Limb (tissue), 2 donors: ENCODE data around the gene AP1M1.
"Not testable (repeated sequence)": the region's sequence is repeated elsewhere in the genome, so short reads cannot be mapped to it uniquely, and the experiment has no call there.

Source experiments
- DNase-seq, 2 donors: peaks; one replicate each; pipeline ENCODE4 v3.0.0-alpha.2; 2016; ENCODE audit errors: extremely low spot score in 2 of 2

Gene AP1M1

DNA sequence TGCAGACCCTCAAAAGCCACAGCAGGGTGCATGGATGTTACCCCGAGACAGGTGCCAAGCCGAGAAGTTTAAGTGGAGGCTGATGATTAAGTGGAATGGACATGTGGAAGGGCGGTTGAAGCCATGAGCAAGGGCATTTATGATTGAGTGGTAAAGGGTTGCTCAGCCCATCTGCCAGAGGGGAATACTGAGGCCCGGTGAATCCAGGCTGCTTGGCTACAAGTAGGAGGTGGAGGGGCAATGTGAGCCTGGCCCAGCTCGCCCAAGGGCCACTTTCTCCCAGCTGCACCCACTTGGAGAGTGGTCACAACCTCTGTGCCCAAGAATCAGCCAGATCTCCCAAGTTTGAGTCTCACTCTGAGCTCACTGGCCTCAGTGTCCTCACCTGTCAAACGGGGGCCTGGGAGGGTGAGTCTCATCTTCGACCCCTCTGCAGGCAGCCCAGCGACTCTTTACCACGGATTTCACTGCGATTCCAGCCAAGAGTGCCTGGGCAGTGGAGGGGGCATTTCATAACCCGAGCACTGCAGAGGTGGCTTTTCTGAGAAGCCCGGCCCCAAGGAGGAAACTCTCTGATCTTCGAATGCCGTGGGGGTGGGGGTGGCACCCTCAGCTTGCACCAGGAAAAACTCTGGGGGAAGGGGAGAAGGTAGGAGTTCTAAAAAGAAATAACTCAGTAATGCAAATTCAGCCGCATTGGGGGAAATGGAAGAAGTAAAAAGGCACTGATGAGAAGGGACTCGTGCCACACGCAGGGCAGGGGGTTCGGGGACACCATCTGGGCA, 64.1 kb downstream of the AP1M1 start:
- DNase-seq: no peak

GRCh38 chr19:16262618-16263017, 64.9 kb downstream of the AP1M1 start:
- DNase-seq: no peak

- DNase-seq: no peak
Measured at GRCh38 chr19:16263141-16263761, 65.5 kb downstream of the AP1M1 start.

DNA sequence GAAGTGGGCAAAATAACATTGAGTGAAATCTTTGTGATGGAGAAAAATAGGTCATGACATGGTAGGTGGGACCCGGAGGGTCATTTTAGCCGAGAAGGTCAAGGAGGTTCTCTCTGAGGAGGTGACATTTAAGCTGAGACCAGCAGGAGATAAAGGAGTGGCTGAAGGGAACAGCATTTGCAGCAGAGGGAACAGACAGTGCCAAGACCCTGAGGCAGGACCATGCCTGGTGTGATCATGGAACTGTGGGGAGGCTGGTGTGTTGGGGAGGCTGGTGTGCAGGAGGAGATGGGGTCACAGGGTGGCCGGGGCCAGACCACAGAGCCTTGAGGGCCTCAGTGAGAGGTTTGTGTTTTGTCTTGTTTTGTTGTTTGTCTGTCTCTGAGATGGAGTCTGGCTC, 67.5 kb downstream of the AP1M1 start:
- DNase-seq: no peak

DNA sequence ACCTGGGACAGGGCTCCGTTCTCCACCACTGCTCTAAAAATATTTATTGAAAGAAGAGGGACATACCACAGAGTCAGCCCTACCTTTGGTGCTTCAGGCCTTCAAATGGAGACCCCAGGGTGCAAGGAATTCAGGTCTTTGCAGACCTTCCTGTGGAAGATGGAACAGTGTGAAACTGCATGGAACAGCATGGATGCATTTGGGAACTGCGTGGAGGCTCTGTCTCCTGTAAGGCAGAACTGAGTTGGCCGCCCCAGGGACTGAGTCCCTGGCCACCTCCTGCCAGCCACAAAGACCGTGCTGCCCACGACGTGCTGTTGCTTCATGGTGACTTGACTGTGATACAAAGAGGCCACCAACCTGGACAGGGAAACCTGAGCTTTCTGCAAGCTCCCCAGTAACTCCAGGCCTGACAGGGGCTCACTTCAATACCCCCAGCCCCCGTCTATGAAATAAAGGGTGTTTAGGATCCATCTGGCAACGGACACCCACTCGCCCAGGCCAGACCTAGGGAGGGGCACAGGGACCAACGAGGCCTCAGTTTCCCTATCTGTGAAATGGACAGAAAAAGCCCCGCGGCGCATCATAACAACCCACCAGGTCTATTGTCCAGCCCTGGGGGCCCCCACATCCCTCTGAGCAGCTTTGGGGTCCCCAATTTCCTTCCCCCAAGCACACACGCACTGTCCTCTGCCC, 68.3 kb downstream of the AP1M1 start:
- DNase-seq: no peak

- DNase-seq: no peak
Measured at GRCh38 chr19:16266586-16266942, 68.9 kb downstream of the AP1M1 start.

- no peak for DNase-seq
Measured at GRCh38 chr19:16268676-16269319, 71.1 kb downstream of the AP1M1 start.

DNA sequence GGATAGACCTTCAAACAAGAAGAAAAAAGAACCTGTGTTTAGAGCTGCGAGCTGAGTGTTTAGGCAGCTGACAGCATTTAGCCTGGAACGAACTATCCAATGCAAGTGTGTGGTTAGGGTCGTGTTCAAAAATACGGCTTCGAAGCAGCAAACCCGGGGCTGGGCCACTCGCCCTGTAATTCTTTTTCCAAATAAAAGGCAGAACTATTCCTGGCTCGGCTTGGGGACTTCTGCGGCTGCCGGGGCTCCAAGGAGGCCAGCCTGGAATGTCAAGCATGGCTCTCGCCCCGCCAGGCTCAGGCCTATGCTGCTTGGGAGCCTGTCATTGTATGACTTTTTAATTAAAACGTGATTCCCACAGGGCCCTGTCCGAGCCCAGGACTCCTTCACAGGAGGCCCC, 75.2 kb downstream of the AP1M1 start:
- DNase-seq: peak; percentile 79 to 85

- no peak for DNase-seq
Measured at GRCh38 chr19:16274447-16274846, 76.7 kb downstream of the AP1M1 start.

- no peak for DNase-seq
Measured at GRCh38 chr19:16280306-16280705, 82.6 kb downstream of the AP1M1 start.

DNA sequence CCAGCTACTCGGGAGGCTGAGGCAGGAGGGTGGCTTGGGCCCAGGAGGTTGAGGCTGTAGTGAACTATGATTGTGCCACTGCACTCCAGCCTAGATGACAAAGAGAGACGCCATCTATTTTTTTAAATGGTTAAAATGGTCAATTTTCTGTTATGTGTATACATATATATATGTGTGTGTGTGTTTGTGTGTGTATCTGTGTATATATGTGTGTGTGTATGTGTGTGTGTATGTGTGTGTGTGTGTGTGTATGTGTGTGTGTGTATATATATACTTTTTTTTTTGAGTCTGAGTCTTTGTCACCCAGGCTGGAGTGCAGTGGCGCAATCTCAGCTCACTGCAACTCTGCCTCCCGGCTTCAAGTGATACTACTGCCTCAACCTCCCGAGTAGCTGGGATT, 84.0 kb downstream of the AP1M1 start:
- DNase-seq: no peak

DNA sequence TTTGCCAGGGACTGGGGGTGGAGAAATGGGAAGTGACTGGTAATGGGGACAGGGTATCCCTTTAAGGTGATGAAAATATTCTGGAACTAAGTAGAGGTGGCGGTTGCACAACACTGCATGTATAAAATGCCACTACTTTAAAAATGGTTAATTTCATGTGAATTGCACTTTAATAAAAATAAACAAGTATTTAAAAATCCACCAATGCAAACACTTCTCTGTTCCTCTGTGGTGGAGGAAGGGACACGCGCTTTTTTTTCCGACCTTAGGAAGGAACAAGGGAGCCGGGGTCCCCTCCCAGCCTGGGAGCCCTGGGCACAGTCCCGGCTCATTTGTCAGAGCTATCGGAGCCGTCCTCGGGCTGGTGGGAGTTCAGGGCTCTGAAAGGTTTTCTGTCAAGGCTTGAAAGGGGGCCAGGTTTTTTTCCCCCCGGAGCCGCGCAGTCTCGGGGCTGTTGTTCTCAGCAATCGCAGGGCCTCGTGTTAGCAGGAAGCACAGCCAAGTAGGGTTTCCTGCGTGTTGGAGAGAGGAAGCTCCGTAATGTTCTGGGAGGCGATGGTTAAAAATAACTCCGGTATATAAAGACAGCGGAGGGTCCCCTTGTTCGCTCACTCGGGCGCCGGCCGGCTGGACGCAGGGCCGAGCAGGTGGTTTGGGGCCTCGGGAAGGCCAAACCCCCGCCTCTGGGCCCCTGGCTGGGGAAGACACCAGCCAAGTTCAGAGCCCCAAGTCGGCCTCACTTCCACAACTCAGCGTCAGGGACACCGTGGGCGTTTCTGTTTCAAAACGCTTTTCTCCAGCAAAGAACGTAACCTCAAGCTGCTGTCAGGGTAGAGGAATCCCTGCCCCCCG, 85.7 kb downstream of the AP1M1 start:
- peak; percentile 89 to 90 for DNase-seq

DNA sequence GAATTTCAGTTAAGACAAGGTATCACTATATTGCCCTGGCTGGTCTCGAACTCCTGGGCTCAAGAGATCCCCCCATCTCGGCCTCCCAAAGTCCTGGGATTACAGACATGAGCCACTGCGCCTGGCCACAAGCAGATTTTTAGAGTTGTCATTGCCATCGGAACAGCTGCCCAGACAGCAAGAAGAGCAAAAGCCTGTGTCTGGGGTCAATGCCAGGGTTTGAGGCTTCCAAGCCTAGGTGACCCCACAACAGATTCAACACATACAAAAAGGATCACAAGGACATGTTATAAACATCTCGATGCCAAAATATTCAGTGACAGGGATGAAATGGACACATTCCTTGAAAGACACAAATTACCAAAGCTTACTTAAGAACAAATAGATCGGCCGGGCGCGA, 86.8 kb downstream of the AP1M1 start:
- no peak for DNase-seq

GRCh38 chr19:16285079-16285478, 87.4 kb downstream of the AP1M1 start:
- not testable (repeated sequence) for DNase-seq

DNA sequence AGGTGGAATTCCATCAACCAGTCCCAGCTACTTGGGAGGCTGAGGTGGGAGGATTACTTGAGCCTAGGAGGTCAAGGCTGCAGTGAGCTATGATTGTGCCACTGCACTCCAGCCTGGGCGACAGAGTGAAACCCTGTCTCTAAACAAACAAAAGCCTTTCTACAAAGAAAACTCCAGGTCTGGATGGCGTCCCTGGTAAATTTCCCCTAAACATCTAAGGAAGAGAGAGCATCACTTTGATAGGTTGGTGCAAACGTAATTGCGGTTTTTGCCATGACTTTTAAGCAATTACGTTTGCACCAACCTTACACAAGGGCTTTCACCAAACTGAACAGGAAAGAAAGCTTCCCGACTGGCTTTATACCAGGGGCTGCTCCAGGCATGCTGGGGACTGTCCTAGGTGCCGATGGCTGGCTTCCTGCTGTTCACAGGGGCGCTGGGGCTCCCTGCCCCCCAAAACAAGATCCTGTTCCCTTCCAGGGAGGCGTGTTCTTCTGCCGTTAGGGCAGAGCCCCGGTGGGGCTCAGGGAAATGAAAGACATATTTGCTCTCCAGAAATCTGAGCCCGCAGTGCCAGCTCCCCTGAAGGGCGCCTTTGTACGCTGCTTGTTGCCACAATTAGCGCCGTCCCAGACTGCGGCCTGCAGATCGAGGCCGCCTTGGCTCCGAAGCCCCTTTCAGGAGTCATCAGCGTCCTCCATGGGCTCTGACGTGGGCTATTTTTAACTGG, 88.2 kb downstream of the AP1M1 start:
- peak; percentile 60 to 72 for DNase-seq

GRCh38 chr19:16288544-16288943, 90.8 kb downstream of the AP1M1 start:
- no peak for DNase-seq

DNA sequence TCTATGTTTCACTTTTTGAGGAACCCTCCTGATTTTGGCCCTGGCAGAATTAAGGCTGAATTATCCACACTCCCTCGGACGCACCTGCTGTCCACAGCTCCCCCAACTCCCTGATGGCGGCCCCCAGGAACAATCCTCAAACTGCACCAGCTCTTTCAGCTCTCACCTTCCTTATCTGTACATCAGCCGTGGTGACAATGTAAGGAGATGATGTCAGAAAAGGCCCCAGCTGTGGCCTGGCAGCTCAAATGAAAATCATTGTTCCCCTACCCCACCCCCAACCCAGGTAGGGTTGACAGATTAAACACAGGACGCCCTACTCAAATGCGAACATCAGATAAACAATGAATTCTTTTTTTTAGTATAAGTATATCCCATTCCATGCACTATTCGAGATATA, 91.9 kb downstream of the AP1M1 start:
- no peak for DNase-seq

- no peak for DNase-seq
Measured at GRCh38 chr19:16290692-16291091, 93.0 kb downstream of the AP1M1 start.

DNA sequence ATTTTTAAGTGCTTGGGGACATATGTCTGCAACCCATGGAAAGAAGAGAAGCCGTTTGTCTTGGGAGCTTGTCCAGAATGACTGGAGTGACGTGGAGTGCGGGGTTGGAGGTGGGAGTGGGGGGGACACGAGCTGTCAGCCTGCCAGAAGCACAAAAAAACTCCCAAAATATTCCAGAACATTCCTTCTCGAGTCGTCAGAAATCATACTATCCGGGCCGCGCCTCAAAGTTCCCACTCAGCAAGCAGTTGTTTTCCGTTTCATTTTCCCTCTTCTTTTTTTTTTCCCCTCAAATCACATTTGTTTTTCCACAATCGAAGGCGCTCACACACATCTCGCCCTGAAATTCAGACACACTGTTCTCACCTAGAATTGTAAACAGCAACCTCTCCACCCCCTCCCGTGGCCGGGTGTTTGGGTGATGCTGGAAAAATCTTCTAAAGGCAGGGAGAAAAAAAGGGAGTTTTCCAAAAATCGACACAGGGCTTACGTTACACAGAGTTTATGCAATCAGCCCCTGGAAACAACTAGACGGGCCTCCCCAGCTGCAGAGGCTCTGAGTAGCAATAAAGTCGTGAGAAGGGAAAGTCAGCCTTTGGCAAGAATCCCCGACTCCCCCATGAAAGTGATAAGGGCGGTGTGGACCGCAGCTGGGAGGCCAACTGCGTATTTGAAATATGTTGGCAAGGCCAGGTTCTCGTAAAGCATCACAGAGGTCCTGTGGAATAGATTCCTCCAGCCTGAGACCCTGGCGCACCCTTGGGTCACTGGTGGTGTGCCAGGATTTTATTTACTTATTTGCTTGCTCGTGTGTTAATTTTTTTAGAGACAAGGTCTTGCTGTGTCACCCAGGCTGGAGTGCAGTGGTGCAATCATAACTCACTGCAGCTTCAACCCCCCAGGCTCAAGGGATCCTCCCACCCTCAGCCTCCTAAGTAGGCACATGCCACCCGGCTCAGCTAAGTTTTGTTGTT, 95.7 kb downstream of the AP1M1 start:
- DNase-seq: peak; percentile 83 to 93
